Astrocyte (in vitro differentiated cells and primary cell): ENCODE results near the gene SECISBP2.

Source experiments
- CTCF ChIP-seq: IDR thresholded peaks from 2 replicates; pipeline ENCODE4 v1.5.1; 2011; ENCODE audit warnings: low read depth, mild to moderate bottlenecking, inconsistent platforms, low read length, moderate library complexity; ENCODE audit not compliant: insufficient read depth
- EZH2 ChIP-seq: IDR thresholded peaks from 2 replicates; pipeline ENCODE4 v1.6.1; 2012; ENCODE audit warnings: mild to moderate bottlenecking, low read length, inconsistent platforms; ENCODE audit not compliant: insufficient read depth

- TF ChIP-seq CTCF (no peak), EZH2 (no peak)
Measured at GRCh38 chr9:89370593-89370992, 52.3 kb downstream of the SECISBP2 start.
